ENCODE data around the gene ECI1.

- no peak for TF ChIP-seq CTCF (conservative IDR thresholded peaks at IDR 0.05; ENCODE audit: low read depth, low read length)
- no peak for TF ChIP-seq RAD21 (IDR thresholded peaks at IDR 0.05; ENCODE audit: low read length)
- no peak for TF ChIP-seq MAFK (IDR thresholded peaks at IDR 0.05; ENCODE audit: low read depth, low read length)
- TF ChIP-seq SMC3 (IDR thresholded peaks at IDR 0.05; ENCODE audit: low read depth, low read length) = no peak
- no peak for TF ChIP-seq BHLHE40 (IDR thresholded peaks at IDR 0.05; ENCODE audit: low read depth, low read length)
These were observed 24.3 kb upstream of the ECI1 start for GRCh38 chr16:2275476-2276367.

All from IMR-90 (cell line).